Measurements from ENCODE around the gene ALMS1.
"Not testable (repeated sequence)": the region's sequence is repeated elsewhere in the genome, so short reads cannot be mapped to it uniquely, and the experiment has no call there.

ALMS1 gene

GRCh38 chr2:73504850-73505249 is 119.2 kb downstream of the ALMS1 start:
- DNase-seq (ENCODE audit: low read depth in 1 of 2, low spot score in 1 of 2), result not testable (repeated sequence)

DNA sequence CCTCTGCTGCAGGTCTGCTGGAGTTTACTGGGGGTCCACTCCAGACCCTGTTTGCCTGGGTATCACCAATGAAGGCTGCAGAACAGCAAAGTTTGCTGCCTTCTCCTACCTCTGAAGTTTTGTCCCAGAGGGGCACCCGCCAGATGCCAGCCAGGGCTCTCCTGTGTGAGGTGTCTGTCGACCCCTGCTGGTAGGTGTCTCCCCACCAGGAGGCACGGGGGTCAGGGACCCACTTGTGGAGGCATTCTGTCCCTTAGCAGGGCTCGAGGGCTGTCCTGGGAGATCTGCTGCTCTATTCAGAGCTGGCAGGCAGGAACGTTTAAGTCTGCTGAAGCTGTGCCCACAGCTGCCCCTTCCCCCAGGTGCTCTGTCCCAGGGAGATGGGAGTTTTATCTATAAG is 124.8 kb downstream of the ALMS1 start:
- DNase-seq (ENCODE audit: low read depth in 1 of 2, low spot score in 1 of 2), result not testable (repeated sequence)

DNA sequence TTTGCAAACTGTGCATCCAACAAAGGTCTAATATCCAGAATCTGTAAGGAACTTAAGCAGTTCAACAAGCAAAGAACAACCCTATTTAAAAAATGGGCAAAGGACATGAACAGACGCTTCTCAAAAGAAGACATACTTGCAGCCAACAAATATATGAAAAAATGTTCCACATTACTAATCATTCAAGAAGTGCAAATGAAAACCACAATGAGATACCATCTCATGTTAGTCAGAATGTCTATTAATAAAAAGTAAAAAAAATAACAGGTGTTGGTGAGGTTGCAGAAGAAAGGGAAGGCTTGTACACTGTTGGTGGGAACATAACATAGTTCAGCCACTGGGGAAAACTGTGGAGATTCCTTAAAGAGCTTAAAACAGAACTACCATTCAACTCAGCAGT is 130.4 kb downstream of the ALMS1 start:
- no peak for DNase-seq (ENCODE audit: low read depth in 1 of 2, low spot score in 1 of 2)

GRCh38 chr2:73528688-73529087 is 143.1 kb downstream of the ALMS1 start:
- DNase-seq (ENCODE audit: low read depth in 1 of 2, low spot score in 1 of 2), result no peak

- not testable (repeated sequence) for DNase-seq (ENCODE audit: low read depth in 1 of 2, low spot score in 1 of 2)
Observed at GRCh38 chr2:73530773-73531172, 145.1 kb downstream of the ALMS1 start.

- DNase-seq (ENCODE audit: low read depth in 1 of 2, low spot score in 1 of 2), result no peak
Observed at GRCh38 chr2:73532381-73532780, 146.7 kb downstream of the ALMS1 start.

- DNase-seq (ENCODE audit: low read depth in 1 of 2, low spot score in 1 of 2), result no peak
Observed at GRCh38 chr2:73536133-73536840, 150.7 kb downstream of the ALMS1 start.

DNA sequence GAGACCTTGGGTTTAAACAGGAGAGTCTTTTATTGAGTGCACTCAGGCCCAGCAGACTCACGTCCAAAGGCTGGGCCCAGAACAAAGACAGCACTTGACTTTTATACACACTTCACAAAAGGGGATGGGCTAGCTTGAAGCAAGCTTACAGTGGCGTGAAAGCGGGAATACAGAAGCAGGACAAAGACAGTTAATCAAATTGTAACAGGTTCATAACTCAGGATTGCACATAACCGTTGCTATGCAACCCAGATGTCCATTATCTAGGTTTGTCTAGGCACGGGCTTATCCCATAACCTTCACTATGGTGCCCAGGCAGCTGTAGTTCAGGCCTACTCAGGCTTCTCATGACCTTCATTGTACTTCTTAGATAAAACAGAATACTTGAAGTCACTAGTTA is 175.2 kb downstream of the ALMS1 start:
- DNase-seq (ENCODE audit: low read depth in 1 of 2, low spot score in 1 of 2), result not testable (repeated sequence)

- DNase-seq (ENCODE audit: low read depth in 1 of 2, low spot score in 1 of 2), result no peak
Observed at GRCh38 chr2:73561422-73561821, 175.8 kb downstream of the ALMS1 start.

- DNase-seq (ENCODE audit: low read depth in 1 of 2, low spot score in 1 of 2), result no peak
Observed at GRCh38 chr2:73564986-73565385, 179.3 kb downstream of the ALMS1 start.

DNA sequence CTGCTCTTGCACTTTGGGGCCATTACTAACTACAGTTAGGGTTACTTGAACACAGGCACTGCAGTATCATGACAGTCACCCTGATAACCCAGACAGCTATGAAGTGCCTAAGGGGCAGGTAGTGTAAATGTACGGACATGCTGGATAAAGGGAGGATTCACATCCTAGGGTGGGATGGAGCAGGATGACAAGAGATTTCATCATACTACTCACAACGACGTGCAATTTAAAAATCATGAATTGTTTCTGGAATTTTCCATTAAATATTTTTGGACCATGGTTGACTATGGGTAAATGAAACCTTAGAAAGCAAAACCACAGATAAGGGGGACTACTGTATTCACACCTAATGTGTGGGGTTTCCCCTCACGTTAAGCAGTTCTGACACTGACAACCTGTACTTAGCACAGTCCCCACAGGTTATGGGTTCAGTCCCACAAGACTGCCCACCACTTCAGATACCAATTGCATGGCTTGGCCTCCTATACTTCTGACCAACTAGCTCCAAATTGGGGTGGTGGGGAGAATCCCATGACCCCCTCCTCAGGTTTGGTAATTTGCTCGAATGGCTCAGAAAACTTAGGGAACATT is 180.7 kb downstream of the ALMS1 start:
- DNase-seq (ENCODE audit: low read depth in 1 of 2, low spot score in 1 of 2), result no peak

- no peak for DNase-seq (ENCODE audit: low read depth in 1 of 2, low spot score in 1 of 2)
Observed at GRCh38 chr2:73575261-73575660, 189.6 kb downstream of the ALMS1 start.

DNA sequence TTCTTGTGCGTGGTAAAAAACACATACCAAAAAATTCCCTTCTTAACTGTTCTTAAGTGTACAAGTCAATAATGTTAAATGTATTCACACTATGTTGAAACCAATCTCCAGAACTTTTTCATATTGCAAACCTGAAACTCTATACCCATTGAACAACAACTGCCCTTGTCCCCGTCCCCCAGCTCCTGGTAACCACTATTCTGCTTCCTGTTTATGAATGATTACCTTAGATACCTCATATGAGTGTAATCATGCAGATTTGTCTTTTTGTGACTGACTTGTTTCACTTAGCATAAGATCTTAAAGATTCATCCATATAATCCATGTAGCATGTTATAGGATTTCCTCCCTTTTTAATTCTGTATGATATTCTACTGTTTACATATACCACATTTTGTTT is 196.7 kb downstream of the ALMS1 start:
- DNase-seq (ENCODE audit: low read depth in 1 of 2, low spot score in 1 of 2), result no peak

GRCh38 chr2:73588177-73588576 is 202.5 kb downstream of the ALMS1 start:
- no peak for DNase-seq (ENCODE audit: low read depth in 1 of 2, low spot score in 1 of 2)

DNA sequence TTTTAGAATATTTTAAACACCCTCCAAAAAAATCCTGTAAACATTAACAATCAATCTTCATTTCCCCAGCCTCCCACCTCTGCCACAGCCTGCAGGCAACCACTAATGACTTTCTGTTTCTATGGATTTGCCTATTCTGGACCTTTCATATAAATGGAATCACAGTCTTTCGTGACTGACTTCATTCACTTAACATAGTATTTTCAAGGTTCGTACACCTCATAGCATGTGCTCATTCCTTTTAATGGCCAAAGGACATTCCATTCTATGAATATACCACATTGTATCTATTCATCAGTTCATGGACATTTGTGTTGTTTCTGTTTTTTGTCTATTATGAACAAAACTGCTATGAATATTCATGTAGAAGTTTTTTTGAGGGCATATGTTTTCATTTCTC is 208.0 kb downstream of the ALMS1 start:
- no peak for DNase-seq (ENCODE audit: low read depth in 1 of 2, low spot score in 1 of 2)

GRCh38 chr2:73594251-73594650 is 208.6 kb downstream of the ALMS1 start:
- no peak for DNase-seq (ENCODE audit: low read depth in 1 of 2, low spot score in 1 of 2)

- no peak for DNase-seq (ENCODE audit: low read depth in 1 of 2, low spot score in 1 of 2)
Observed at GRCh38 chr2:73601780-73602179, 216.1 kb downstream of the ALMS1 start.

DNA sequence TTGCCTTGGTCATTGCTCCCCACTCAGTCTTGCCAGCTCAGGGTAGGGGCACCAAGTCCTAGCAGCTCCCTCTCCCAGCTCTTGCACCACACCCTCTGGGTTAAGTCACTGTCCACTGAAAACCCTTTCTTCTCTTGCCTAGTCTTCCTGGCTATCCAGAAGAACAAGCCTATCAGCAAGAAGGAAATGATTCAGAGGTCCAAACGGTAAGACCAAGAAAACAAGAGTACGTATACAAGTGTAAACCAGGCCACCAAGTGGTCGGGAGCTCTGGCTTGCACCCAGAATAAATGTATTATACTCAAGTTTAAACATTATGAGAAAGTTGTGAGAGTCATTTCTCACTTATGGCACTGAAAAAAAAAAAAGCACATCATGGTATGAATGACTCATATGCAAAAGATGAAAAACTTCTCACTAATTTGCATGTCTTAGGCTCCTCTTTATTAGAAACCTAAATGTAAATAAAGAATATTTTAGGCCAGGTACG is 217.5 kb downstream of the ALMS1 start:
- DNase-seq (ENCODE audit: low read depth in 1 of 2, low spot score in 1 of 2), result not testable (repeated sequence)

DNA sequence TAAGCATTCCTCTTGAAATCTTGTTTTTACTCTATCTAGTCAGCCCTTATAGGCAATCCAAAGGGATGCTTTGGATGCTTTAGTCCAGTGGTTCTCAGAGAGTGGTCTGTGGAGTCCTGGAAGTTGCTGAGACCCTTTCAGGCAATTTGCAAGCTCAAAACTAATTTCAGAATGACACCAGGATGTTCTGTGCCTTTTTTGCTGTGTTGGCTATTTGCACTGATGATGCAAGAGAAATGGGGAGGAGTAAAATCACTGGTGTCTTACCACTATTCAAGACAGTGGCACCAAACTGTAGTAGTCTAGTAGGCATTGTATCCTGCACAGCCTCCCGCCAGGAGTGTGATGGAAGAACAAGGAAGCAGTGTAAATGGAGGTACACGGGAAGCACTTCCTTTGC is 219.0 kb downstream of the ALMS1 start:
- not testable (repeated sequence) for DNase-seq (ENCODE audit: low read depth in 1 of 2, low spot score in 1 of 2)

- no peak for DNase-seq (ENCODE audit: low read depth in 1 of 2, low spot score in 1 of 2)
Observed at GRCh38 chr2:73610111-73610510, 224.5 kb downstream of the ALMS1 start.

DNA sequence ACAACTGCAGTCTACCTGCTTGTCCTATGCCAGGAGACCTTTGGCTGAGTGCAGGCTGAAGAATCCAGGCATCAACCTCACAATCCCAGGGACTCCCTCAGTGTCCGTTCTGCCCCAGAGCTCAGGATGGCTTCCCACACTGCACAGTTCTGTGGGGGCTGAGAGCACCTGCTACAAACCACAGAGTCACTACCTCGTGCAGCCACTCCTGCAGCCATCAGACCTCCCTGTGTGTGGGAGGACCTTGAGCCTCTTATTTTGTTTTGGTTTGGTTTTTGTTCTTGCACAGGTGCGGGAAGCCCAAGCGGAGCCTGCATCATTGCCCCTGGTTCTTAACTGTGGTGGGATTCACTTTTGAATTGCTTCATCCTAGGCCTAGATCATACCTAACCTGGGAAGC is 225.6 kb downstream of the ALMS1 start:
- no peak for DNase-seq (ENCODE audit: low read depth in 1 of 2, low spot score in 1 of 2)

- DNase-seq (ENCODE audit: low read depth in 1 of 2, low spot score in 1 of 2), result no peak
Observed at GRCh38 chr2:73611867-73612266, 226.2 kb downstream of the ALMS1 start.

GRCh38 chr2:73614105-73614504 is 228.5 kb downstream of the ALMS1 start:
- no peak for DNase-seq (ENCODE audit: low read depth in 1 of 2, low spot score in 1 of 2)

Data from activated CD4-positive, alpha-beta T cell treated with anti-CD3 and anti-CD28 coated beads, Interleukin-2, amount 50 U/mL, for 24 hours (primary cell).